GM18909 (cell line): ENCODE results near the gene ATP1A2.

Experiments
- ATAC-seq: cut with Tn5 transposase; IDR thresholded peaks from one replicate; pipeline ENCODE4 v1.9.1; 2021; ENCODE audit warnings: mild to moderate bottlenecking; ENCODE audit not compliant: unreplicated experiment, poor library complexity

The ATP1A2 gene

GRCh38 chr1:160167580-160167979, 52.0 kb downstream of the ATP1A2 start:
- no peak for ATAC-seq

- no peak for ATAC-seq
Observed at GRCh38 chr1:160168016-160168415, 52.5 kb downstream of the ATP1A2 start.

GRCh38 chr1:160168609-160169369, 53.2 kb downstream of the ATP1A2 start:
- no peak for ATAC-seq

- ATAC-seq = peak; percentile 86
Observed at GRCh38 chr1:160169553-160170399, 54.2 kb downstream of the ATP1A2 start.

GRCh38 chr1:160171354-160171753, 55.8 kb downstream of the ATP1A2 start:
- ATAC-seq = no peak

- ATAC-seq = no peak
Observed at GRCh38 chr1:160171980-160172379, 56.4 kb downstream of the ATP1A2 start.

GRCh38 chr1:160177231-160177630, 61.7 kb downstream of the ATP1A2 start:
- no peak for ATAC-seq

- no peak for ATAC-seq
Observed at GRCh38 chr1:160177667-160178066, 62.1 kb downstream of the ATP1A2 start.

GRCh38 chr1:160178731-160179130, 63.2 kb downstream of the ATP1A2 start:
- no peak for ATAC-seq

- no peak for ATAC-seq
Observed at GRCh38 chr1:160179336-160179735, 63.8 kb downstream of the ATP1A2 start.

GRCh38 chr1:160186246-160186645, 70.7 kb downstream of the ATP1A2 start:
- ATAC-seq = no peak

GRCh38 chr1:160186729-160187128, 71.2 kb downstream of the ATP1A2 start:
- ATAC-seq = no peak

- no peak for ATAC-seq
Observed at GRCh38 chr1:160187407-160187806, 71.8 kb downstream of the ATP1A2 start.

- no peak for ATAC-seq
Observed at GRCh38 chr1:160188341-160188740, 72.8 kb downstream of the ATP1A2 start.

- no peak for ATAC-seq
Observed at GRCh38 chr1:160189649-160190625, 74.4 kb downstream of the ATP1A2 start, which contains the start of gene CASQ1. CASQ1 (plus strand) TSS chr1:160190575; CDS start chr1:160190752, 177 bp downstream.

- ATAC-seq = no peak
Observed at GRCh38 chr1:160191756-160192155, 76.2 kb downstream of the ATP1A2 start.

- ATAC-seq = no peak
Observed at GRCh38 chr1:160192234-160192633, 76.7 kb downstream of the ATP1A2 start.
